EL (cell line): ENCODE results near the gene CDYL.

Experiments used
- DNase-seq: peaks from one replicate; pipeline ENCODE4 v3.0.0-alpha.2; 2016

The CDYL gene

DNA sequence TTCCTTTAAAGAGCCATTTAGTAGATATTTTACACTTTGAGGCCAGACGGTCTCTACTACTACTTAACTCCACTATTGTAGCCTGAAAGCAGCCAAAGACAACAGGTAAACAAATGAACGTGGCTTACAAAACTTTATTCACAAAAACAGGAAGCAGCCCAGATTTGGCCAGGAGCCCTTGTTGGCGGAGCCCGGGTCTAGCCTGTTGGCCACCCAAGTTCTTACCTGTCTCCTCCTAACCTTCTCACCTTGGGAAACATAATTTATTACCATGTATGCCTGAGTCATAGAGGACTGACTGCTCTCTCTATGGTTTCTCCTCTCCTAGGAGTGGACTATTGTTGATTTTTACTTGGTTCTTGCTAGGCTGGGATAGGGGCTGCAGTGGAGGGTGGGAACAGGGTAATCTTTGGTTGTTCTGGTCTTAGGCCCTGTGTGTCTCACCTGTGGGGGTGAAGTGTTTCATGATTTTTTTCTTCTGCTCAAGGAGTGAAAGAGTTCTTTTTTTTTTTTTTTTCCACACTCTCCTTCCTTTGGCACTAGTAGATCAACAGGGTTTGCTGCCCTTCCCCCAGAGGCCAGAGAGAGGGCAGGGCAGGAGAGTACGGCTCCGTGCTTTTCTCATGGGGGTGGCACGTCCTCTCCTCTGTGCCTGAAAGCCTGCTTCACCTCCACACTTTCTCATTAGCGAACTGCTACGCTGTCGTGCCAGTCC lies 137.7 kb downstream of the CDYL start:
- no peak for DNase-seq

DNA sequence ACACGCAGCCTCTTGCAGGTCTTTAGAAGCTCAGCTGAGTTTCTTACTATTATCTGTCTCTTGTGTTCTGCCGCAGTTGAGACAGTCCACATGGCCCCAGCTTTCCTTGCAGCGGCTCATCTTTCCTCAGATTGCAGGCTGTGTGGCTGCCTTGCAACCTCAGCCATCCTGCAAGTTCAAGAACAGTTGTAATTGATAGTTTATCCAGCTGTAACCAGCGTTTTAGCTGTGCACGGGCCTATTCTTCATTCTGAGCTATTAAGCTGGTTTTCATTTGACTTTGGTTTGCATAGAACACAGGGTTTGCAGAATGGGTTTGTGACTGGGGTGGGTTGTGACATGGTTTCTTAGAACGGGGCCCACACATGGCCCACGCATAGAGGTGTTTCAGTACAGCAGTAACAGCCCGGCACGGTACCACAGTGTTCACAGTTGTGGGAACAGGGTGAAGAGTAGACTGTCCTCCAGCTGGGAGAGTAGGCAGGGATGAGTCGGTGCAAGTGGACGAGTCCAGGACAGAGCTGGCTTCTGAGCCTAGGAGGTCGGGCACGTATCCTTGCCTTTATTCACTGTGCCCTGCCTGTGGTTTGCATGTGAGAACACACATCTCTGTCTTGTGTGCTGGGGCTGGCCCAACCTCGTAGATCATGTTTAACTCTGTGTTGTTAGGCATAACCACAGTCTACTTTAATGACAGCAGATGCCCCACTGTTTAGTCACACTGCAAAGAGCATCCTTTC lies 138.4 kb downstream of the CDYL start:
- DNase-seq, result peak; percentile 73

DNA sequence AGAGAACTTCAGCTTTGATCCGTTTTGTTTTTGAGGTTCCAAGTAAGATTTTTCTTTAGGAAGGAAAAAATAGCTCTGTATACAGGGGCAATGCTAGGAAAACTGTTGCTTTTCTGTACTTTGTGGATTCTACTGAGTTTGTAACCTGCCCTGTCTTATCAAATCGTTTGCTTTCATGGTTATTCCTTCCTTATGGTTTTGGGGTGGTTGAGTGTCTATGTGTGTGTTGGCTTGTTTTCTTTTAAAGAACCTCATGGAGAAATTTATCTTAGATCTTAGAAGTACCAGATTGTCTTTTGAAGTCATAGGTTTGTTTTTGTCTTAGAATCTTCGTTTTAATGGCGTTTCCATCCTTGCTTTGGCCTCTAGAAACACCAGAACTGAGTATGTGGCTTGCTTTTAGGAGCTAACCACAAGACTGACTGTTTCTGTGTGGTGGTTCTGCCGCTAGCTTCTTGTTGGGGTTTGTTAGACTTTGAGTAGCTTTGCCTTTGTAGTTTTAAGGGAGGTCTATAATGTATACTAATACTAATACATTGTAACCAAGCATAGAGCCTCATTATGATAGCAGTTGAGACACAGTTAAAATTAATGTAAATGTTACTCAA lies 140.9 kb downstream of the CDYL start:
- DNase-seq, result no peak

DNA sequence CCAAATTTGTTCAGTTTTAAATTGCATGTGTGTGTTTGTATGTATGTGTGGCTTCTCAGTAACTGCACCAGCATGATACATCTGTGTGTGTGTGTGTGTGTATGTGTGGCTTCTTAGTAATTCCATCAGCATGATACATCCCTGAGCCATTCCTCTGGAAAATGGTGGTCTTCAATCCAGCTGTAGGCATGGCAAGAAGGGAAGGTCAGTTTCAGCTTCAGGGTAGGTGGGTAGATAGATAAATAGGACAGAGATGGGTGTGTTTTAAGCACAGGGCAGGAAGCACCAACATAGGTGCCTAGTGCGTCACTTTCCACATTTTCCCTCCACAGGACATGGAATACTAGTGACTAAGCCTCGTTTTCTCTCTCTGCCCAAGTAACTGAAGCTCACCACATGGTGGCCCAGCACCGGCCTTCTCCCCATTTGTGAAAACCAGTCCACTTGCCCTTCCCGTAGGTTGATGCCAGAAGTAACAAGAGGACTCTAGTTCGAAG lies 144.8 kb downstream of the CDYL start:
- peak; percentile 18 for DNase-seq

DNA sequence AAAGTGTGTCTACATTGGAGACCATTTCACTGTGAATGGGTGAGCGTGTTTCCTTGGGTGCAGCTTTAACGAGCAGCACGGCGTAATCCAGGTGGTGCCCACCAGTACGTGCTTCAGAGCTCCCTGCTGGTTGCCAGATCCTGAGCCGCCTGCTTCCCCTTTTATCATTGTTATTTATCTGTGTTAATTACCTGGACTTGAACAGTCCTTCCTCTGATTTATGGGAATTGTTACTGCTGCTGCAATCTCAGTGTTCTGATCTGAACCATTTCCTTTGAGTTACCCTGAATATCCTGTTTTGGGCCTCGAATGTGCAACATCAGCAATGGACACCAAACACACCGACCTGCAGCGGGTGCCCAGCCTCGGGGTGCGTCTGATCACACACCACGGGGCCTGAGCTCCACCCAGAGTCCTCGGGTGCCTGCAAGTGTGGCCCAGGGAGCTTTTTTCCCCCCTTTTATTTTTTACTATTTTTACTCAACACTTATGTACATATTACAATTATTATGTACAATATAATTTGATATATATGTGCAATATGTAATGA lies 146.4 kb downstream of the CDYL start:
- DNase-seq, result no peak

DNA sequence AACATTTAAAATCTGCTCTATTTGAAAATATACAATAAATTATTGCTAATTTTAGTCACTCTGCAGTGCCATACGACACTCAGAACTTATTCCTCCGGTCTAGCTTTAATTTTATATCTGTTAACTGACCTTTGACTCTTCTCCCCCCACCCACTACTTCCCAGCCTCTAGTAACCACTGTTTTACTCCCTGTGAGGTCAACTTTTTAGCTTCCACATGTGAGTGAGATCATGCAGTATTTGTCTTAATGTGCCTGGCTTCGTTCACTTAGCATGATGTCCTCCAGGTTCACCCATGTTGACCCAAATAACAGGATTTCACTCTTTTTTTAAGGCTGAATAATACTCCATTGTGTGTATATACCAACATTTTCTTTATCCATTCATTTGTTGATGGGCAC lies 146.9 kb downstream of the CDYL start:
- DNase-seq, result no peak

DNA sequence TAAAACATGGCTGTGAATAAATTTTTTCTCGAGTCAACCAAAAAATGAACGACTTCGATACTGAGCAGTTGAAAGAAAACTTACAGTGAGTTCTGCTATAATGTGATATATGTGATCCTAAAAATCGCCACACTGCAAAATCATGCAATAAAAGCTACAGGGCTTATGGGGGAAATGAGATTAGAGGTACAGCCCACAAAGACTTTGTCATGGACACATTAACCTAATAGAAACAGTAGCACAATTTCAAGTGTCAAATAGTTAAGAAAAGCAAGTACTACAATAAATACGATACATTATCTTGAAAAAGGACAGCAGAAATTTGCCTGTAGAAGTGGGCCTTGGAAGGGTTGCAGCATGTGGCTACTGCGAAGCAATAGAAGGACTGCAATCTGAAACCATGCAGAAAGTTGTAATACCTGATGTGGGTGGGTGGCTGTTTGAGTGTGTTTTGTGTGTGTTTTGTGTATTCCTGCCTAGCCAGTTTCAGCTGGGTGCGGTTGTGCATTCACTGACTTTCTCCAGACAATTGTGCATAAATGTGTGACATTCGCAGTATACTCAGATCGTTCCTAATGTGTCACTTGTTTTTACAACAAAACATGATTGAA lies 148.6 kb downstream of the CDYL start:
- DNase-seq, result no peak

DNA sequence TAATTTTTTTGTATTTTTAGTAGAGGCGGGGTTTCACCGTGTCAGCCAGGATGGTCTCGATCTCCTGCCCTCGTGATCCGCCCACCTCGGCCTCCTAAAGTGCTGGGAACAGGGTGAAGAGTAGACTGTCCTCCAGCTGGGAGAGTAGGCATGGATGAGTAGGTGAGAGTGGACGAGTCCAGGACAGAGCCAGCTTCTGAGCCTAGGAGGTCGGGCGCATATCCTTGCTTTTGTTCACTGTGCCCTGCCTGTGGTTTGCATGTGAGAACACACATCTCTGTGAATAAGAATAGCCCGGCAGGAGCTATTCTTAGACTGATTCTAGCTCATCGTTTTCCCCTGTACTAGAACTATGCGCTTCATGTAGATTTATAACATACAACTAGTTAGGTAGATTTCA lies 149.4 kb downstream of the CDYL start:
- no peak for DNase-seq

DNA sequence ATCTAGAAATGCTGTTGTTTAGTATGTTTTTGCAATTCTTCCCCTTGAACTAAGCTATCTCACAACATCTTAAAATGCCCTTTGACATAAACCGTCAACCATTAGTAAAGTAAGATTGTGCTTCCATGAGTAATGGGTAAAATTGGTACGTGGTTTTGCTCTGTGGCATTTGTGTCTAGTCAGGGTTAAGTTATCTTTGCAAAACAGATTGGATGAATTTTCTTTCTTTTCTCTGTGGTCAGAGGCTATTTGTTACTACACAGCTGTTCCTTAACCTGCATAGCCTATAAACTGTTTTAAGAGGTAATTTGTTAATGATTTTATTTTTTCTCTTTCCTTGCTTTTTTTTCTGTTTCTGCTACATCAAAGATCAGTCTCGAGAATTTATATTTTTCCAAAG lies 152.2 kb downstream of the CDYL start:
- DNase-seq, result peak; percentile 71

DNA sequence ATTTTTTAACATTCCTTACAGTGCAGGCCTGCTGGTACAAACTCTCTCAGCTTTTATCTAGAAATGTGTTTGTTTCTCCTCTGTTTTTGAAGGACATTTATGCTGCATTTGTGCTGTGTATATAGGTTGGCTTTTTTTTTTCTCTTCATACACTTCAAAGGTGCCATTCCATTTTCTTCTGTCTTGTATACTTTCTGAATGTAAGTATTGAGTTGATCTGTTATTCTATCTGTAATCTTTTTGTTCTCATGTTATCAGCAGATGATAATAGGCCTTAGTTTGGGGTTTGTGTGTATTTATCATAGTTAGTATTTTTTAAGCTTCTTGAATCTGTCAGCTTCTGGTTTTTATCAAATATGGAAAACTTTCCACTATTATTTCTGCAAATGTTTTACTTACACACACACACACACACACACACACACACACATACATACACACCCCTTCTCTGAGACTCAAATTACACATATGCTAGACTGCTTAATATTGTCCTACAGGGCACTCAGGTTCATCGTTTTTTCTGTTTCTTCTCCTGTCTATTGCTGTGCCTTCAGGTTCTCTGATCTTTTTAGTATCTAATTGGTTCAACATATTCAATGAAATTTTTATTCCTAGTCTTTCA lies 153.0 kb downstream of the CDYL start:
- no peak for DNase-seq

DNA sequence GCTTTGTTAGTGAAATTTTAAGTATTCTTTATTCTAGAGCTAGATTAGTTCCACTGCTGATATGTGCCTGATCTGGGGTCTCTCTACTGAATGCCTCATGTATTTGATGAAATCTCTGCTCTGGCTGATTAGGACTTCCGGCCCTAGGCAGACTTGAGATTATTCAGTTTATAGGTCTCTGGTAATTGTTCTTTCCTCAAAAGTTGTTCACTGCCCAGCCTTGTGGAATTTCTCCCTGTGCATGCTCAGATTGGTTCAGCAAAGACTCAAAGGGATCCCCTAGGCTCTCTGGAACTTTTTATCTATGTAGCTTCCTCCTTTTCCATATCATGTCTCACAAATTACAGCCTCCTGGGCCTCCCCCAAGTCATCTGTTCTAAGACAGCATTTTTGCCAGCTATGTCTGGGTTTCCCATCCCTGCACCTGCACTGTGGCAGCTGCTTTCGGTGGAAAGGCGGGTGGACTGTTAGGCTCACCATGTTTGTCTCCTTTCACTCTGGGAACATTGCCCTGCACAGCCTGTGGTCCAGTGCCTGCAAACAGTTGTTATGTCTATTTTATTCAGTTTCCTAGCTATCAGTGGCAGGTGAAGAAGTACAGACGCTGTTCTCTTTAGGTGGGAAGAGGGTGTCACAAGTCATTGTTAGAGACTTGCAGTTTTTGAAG lies 154.0 kb downstream of the CDYL start:
- DNase-seq, result no peak

DNA sequence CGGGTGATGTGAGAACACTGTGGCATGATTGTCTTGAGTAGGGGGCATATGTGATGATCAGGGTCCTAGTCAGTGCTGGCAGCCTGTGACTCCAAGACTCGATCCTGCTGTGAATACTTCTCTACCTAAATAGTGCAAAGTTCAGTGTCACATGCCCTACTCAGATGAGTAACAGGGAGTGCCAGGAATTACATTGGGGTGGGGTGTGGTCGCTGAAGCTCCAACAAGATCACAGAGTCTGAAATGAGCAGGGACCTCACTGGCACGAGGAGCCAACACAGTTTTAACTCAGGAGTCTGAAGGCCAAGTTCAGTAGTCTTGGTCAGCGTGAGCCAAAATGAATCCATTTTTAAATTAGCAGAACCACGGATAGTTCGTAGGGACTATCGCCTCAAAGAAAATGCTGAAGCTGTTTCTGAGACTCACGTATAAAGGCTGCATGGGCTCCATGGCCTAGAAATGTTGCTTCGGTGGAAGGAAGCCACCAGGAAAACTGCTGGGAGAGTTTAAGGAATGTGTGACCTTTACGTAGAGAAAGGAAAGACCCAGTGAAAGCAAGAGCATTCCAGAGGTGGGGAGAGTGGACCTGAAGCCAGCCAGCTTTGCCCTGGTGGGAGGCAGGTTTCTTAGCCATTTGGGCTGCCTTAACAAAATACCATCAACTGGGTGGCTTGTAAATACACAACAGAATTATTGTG lies 155.5 kb downstream of the CDYL start:
- no peak for DNase-seq

DNA sequence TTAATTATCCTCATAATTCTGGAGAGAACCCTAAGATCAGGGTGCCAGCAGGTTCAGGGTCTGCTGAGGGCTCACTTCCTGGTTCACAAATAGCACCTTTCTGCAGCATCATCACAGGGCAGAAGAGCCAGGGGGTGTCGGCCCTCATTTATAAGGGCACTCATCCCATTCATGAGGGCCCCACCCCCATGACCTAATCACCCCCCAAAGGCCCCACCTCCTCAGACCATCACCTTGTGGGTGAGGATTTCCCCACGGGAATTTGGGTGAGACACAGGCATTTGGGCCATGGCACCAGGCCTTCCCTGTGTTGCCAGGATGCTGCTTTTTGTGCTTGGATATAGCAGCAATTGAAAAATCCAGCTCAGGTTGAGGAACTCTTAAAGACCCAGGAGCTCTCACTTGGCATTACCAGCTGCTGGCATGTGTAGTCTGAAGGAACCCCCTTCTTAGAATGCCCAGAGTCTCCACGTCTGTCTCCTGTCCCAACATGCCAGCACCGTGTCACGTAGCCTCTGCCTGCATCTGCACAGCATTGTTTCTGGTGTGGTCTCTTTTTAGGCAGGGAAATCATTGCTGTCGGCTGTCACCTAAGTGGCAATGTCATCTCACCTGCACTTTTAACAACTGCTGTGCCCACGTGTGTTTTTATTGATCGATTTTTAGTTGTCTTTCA lies 156.2 kb downstream of the CDYL start:
- no peak for DNase-seq

DNA sequence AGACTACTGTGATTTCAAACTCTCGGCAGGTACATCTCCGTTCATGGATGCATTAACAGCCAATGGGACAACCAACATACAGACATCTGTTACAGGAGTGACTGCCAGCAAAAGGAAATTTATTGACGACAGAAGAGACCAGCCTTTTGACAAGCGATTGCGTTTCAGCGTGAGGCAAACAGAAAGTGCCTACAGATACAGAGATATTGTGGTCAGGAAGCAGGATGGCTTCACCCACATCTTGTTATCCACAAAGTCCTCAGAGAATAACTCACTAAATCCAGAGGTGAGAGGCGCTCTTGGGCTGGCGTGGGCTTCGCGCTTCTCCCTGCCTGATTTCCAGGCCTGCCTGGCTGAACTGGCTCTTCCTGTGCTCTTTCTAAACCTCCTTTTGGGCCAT lies 159.3 kb downstream of the CDYL start:
- no peak for DNase-seq

DNA sequence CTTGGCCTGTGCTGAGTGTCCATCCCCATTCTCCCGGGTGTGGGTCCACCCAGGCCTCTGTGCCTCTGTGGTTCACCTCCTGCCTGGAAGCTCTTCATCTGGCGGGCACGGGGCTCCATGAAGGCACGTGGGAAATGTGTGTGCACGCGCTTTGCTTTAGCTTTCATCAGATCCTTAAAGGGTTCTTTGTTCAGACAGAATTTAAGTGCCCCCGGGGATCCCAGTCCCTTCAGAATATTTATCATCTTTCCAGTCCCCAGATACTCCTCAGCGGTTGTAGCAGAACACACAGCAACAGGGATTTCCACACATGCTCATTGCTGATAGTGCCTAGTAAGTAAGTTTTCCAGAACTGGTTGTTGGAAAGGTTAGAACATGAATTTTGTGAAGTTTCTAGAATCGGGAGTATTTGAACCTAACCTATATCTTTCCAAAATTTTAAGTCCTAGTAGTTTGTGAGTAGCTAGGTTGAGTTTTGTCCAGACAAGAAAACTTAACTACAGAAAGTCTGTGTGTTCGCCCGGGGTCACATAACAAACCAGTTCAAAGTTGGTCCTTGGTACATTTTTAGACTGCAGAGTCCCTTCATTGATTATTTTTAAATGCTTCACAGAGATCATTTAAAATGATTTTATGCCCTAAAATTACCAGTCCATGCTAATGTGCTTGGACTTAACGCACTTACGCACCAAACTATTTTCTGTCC lies 159.9 kb downstream of the CDYL start:
- DNase-seq, result no peak

DNA sequence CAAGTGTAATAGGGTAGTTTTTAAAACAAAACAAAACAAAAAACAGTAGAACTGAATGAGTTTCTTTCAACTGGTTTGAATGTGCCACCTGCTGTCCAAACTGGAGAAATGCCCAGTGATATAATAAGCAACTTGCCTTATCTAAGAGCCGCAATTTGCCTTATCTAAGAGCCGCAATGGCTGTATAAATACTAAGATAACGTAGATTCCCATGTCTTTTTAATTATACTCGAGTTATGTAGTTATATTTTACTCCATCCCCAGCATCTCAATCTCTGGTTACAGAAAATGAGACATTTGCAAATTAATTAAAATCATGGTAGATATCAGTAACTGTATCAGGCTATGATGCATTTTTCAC lies 160.5 kb downstream of the CDYL start:
- peak; percentile 46 for DNase-seq

DNA sequence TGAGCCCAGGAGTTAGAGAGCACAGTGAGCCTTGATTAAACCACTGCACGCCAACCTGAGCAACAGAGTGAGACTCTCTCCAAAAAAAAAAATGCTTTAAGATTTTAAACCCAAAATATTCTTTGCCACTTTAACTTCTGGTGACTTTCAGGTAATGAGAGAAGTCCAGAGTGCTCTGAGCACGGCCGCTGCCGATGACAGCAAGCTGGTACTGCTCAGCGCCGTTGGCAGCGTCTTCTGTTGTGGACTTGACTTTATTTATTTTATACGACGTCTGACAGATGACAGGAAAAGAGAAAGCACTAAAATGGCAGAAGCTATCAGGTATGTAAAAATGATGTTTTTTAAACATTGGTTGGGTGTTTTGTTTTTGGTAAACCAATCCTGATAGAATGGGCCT lies 161.2 kb downstream of the CDYL start:
- no peak for DNase-seq

DNA sequence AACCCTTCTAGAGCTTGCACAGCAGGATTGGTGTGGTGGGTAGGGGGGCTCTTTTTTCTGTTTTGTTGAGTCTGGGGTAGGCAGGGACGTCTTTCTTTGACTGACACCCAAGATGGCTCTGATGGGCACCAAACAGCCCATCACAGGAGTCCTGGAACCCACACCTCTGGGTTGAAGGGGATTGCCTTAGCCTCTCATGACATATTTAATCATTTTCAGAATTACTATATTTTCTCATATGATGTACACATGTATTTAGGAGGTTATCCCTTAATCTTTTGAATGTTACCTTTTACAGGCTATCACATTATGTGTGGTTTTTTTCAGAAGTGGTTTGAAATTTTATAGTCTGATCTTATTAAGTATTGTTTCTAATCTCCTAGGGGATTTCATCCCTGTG lies 163.0 kb downstream of the CDYL start:
- no peak for DNase-seq

DNA sequence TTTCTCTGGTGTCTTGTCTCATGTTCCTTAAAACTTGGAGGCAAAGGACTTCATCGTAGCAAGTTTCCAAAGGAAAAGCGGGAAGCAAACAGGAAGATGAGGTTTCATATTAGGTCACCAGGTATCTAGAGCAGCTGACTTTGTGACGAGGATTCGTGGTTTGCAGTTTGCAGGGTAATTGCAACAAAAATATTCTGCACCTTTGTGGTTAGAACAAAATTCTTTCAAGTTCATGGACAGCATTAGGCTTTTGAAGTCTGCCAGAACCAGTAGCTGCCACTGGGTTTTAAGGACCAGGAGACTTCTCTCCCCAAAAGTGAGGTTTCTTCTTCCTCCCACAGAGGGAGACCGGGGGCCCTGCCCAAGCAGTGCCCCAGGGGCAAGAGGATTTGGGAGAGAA lies 164.2 kb downstream of the CDYL start:
- no peak for DNase-seq
